ENCODE data around the gene NUDT19.

GRCh38 chr19:32748948-32749347 is 57.3 kb downstream of the NUDT19 start:
- TF ChIP-seq, protein P1, sequence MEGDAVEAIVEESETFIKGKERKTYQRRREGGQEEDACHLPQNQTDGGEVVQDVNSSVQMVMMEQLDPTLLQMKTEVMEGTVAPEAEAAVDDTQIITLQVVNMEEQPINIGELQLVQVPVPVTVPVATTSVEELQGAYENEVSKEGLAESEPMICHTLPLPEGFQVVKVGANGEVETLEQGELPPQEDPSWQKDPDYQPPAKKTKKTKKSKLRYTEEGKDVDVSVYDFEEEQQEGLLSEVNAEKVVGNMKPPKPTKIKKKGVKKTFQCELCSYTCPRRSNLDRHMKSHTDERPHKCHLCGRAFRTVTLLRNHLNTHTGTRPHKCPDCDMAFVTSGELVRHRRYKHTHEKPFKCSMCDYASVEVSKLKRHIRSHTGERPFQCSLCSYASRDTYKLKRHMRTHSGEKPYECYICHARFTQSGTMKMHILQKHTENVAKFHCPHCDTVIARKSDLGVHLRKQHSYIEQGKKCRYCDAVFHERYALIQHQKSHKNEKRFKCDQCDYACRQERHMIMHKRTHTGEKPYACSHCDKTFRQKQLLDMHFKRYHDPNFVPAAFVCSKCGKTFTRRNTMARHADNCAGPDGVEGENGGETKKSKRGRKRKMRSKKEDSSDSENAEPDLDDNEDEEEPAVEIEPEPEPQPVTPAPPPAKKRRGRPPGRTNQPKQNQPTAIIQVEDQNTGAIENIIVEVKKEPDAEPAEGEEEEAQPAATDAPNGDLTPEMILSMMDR (IDR thresholded peaks at IDR 0.05): no peak
- no peak for TF ChIP-seq EP300 (IDR thresholded peaks at IDR 0.05)
- TF ChIP-seq POLR2A (IDR thresholded peaks at IDR 0.05): no peak
